Left kidney (tissue), 2 donors: Measurements from ENCODE around the gene ANGPTL8. TPM values are rescaled to one million over a fixed set of nuclear protein-coding genes. Genes with fewer than 3 reads are reported as not detected.

Source experiments
- DNase-seq: peaks from one replicate; pipeline ENCODE4 v3.0.0-alpha.2; 2013
- polyA plus RNA-seq: library from polyadenylated mRNA; unstranded; fragments of 120-200 nt; gene quantifications from one replicate; pipeline ENCODE4 v1.2.1, GENCODE V29; 2013; ENCODE audit not compliant: insufficient read length

Gene ANGPTL8
- polyA plus RNA-seq, 1 donor: 0.62 TPM

GRCh38 chr19:11236324-11237301, 2.8 kb upstream of the ANGPTL8 start:
- DNase-seq: no peak

- no peak for DNase-seq
Observed at GRCh38 chr19:11237321-11237720, 2.1 kb upstream of the ANGPTL8 start.

- DNase-seq: no peak
Observed at GRCh38 chr19:11238041-11238440, 1.4 kb upstream of the ANGPTL8 start.

- no peak for DNase-seq
Observed at GRCh38 chr19:11238781-11239376, 540 bp upstream of the ANGPTL8 start.

GRCh38 chr19:11240008-11240444, 607 bp downstream of the ANGPTL8 start:
- no peak for DNase-seq

- DNase-seq: no peak
Observed at GRCh38 chr19:11242025-11242424, 2.6 kb downstream of the ANGPTL8 start.

- peak; percentile 77 for DNase-seq
Observed at GRCh38 chr19:11242864-11243797, 3.7 kb downstream of the ANGPTL8 start.

- DNase-seq: no peak
Observed at GRCh38 chr19:11243798-11244169, 4.4 kb downstream of the ANGPTL8 start.

GRCh38 chr19:11244846-11245589, 5.6 kb downstream of the ANGPTL8 start:
- DNase-seq: no peak

- no peak for DNase-seq
Observed at GRCh38 chr19:11246941-11247340, 7.5 kb downstream of the ANGPTL8 start.

- DNase-seq: no peak
Observed at GRCh38 chr19:11247391-11247790, 8.0 kb downstream of the ANGPTL8 start.

- DNase-seq: no peak
Observed at GRCh38 chr19:11247934-11248333, 8.5 kb downstream of the ANGPTL8 start.

- DNase-seq: no peak
Observed at GRCh38 chr19:11248852-11249251, 9.4 kb downstream of the ANGPTL8 start.

- no peak for DNase-seq
Observed at GRCh38 chr19:11251217-11251616, 11.8 kb downstream of the ANGPTL8 start.

- DNase-seq: no peak
Observed at GRCh38 chr19:11251650-11252314, 12.4 kb downstream of the ANGPTL8 start.

GRCh38 chr19:11252665-11253355, 13.4 kb downstream of the ANGPTL8 start:
- DNase-seq: no peak

GRCh38 chr19:11254666-11255065, 15.2 kb downstream of the ANGPTL8 start:
- DNase-seq: no peak

- DNase-seq: peak; percentile 74
Observed at GRCh38 chr19:11256189-11256588, 16.8 kb downstream of the ANGPTL8 start.

- DNase-seq: no peak
Observed at GRCh38 chr19:11257846-11258380, 18.5 kb downstream of the ANGPTL8 start.

- no peak for DNase-seq
Observed at GRCh38 chr19:11260996-11261395, 21.6 kb downstream of the ANGPTL8 start.
